ENCODE results near the gene FSTL4.
"Not testable (repeated sequence)": the region's sequence is repeated elsewhere in the genome, so short reads cannot be mapped to it uniquely, and the experiment has no call there.

The FSTL4 gene

DNA sequence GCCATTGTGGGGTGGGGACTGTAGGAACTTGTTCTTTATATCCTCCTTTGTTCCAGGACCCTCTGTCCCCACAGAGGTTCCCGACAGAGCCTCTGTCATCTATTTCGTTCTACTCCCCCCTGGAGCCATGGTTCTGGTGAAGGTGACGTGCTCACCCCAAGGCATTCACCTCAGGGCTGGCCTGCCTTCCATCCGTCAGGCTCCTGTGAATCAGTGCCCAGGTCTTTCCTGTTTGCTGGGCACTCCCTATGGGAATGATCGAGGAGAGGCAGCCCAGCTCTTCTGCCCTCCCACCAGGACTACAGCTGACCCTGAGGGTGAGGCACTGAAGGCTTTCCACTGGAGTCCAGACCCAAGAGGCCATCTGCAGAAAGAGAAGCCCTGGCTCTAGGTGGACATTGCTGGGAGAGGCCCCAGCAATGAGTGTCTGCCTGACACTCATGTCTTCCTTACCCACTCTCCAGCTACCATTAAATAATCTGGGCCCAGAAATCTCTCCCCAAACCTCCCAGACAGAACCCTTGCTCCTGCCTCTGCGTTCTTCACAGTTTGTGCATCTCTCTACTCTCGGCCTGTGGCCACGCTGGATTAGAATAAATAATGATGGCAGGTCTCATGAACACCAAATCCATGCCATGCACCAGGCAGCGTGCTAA is 214.2 kb downstream of the FSTL4 start:
- DNase-seq = no peak

DNA sequence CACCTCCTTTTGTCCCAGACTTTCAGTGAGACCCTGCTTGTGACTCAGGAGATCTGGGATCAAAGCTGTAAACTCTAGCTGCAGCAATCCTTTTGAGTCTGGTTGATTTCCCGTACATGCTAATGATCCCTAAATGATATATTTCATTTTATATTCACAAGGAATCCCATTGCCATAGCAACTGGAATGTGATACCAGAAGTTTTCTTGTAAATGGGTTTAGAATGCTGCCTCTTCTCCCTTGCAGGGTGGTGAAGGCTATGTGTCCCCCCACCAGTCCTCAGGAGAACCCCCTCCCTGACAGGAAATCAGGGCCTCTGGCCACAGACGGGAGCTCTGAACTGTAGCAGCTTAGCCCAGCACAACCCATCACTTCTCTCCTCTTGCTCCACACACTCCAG is 215.0 kb downstream of the FSTL4 start:
- no peak for DNase-seq

DNA sequence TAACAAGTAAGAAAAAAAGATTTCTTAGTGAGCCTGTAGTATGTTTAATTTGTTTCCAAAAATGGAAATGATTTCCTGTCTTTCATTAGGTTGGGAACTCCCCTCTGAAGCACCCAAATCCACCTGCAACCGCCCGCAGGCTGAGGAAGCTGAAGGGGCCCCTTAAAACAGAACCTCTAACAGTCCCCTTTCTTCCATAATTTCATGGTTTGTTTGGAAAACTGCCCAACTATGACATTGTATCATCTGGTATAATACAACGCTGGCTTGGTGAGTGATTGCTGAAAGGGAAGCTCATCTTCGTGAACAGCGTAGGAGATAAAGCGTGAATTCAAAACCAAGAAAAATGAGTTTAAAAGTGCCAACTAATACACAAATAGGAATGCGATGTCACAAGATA is 215.5 kb downstream of the FSTL4 start:
- DNase-seq = peak; percentile 3

DNA sequence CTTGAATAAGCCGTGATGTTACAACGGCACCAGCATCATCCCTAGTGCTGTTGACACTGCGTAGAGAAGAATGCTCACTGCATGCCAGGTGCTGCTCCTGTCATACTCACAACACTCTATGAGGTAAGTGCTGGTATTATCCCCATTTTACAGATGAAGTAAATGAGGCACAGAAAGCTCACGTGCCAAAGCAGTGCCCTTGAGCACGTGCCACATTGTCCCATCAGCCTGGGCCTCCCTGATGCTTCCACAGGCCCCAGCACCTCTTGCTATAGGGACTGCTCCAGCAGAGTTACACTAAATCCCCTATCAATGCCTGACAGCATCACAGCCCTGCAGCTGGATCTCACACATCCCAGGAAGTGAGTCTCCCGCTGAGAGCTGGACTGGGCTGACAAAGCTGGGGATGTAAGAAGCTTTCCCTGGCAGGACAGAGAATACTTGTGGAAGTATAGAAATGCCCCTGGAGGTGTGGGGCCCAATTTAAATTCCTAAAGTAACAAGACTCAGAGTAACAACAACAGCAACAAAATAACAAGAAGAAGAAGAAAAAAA is 216.1 kb downstream of the FSTL4 start:
- DNase-seq = no peak

DNA sequence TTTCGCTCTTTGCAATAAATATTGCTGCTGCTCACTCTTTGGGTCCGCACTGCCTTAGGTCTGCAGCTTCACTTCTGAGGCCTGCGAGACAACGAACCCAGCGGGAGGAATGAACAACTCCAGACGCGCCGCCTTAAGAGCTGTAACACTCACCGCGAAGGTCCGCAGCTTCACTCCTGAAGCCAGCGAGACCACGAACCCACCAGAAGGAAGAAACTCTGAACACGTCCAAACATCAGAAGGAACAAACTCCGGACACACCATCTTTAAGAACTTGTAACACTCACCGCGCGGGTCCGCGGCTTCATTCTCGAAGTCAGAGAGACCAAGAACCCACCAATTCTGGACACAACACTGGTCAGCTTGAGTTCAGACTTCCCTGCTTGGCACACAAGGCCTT is 217.1 kb downstream of the FSTL4 start:
- DNase-seq = not testable (repeated sequence)

DNA sequence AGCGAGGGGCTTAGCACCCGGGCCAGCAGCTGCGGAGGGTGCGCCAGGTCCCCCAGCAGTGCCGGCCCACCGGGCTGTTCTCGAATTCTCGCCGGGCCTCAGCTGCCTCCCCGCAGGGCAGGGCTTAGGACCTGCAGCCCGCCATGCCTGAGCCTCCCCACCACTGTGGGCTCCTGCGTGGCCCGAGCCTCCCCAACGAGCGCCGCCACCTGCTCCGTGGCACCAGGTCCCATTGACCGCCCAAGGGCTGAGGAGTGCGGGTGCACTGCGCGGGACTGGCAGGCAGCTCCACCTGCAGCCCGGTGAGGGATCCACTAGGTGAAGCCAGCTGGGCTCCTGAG is 217.9 kb downstream of the FSTL4 start:
- not testable (repeated sequence) for DNase-seq

DNA sequence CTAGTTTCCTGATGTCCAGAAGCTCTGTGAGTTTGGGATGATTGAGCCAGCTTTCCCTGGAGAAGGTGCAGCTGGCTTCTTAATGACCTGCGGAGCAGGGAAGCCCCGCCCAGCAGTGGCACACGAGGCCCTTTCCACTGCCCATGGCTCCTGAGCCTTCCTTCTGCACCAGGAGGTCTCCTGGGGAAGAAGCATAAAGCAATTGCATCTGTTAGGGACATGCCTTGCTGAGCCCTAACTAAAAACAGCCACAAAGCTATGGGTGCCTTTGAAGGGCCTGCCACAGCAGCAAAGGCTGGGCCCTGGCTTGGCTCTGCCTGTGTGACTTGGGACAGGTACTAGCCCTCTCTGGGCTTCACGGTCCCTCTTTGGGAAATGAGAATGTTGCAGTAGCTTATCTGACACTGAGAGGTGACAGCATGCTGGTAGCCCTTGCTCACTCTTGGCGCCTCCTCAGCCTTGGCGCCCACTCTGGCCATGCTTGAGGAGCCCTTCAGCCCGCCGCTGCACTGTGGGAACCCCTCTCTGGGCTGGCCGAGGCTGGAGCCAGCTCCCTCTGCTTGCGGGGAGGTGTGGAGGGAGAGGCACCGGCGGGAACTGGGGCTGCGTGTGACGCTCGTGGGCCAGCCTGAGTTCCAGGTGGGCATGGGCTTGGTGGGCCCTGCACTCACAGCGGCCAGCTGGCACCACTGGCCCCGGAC is 218.4 kb downstream of the FSTL4 start:
- no peak for DNase-seq

DNA sequence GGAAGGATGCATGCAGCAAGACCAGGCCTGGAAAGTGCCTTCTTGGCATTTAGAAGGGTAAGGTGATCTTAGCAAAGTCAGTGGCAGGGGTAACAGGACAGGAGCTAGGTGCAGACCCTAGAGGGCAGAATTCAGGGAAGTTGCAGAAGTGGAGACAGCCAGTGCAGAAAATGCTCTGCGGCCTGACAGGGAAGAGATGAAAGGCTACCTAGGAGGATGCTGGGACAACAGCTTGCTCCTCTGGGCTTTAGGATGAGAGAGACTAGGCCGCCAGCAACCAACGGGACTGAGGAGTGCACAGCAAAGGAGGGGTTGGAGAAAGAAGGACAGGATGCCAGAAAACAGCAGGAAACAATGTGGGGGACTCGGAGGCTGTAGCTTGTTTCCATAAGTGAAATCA is 219.9 kb downstream of the FSTL4 start:
- no peak for DNase-seq

DNA sequence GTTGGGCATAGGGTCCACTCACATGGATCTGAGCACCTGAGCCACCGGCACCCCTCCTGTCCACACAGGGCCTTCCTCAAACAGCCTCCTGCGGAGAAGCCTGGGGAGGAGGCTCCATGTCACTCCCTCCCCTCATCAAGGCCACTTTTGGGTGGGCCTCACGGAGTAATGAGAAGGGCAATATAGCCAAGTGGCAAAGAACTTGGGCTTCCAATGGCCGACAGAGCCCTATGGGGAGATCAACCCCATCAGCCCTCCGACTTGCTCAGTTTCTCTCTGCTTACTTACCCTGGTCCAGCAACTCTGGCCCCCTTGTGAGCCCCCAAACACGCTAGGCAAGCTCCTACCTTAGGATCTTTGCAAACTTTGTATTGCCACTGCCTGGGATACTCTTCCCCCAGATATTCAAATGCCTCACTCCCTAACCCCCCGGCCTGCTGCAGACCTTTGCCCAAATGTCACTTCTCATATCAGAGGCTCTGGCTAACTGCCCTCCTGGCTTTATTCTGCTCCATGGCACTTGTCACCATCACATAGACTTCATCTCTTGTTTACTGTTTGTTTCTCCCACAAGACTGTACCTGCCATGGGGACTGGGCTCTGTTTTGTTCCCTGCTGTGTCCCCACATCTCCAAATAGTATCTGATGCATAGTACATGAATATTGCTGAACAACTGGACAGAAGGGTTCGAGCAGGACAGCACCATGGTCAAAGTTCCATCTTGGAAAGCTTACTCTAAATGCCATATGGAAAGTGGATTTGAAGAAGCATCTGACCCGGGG is 220.8 kb downstream of the FSTL4 start:
- no peak for DNase-seq

DNA sequence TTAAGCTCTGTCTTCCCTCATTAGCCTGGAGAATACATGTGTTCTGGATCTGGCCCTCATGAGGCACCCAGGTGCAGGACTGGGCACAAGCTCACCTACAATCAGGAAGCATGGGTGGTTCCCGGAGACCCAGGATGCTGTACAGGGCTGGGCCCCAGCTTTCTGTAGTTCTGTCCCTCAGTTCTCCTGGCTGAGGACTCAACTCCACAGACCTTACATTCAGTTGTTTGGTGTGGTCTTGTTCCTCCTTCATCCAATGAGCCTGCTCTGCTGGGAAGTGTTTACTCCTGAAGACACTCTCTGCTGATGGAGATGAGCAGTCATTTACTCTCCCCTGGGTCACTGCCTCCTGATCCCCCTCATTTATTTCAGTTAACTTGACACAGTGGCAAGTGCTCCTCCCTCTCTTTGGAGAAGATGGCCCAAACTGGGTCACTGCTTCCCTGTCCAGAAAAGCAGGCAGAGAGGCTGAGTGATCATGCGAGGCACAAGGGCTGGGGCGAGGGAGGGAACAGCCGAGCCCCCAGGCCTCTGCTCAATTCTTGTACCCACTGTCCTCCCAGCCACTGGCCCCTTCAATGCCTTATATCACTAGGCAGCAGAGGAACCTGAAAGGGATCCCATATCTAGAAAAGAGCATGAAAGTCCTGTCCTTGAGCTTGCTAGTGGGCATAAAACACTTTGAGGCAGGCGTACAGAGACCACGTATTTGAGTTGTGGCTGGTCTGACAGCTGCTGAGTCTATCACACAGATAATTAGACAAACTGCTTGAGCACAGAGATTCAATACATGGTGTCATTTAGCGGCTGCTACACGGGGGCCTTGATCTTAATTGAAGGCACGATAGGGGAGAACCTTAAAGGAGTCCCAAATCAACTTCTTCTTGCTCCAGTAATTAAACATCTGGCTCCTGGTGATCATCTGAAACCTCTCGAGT is 221.7 kb downstream of the FSTL4 start:
- DNase-seq = no peak

DNA sequence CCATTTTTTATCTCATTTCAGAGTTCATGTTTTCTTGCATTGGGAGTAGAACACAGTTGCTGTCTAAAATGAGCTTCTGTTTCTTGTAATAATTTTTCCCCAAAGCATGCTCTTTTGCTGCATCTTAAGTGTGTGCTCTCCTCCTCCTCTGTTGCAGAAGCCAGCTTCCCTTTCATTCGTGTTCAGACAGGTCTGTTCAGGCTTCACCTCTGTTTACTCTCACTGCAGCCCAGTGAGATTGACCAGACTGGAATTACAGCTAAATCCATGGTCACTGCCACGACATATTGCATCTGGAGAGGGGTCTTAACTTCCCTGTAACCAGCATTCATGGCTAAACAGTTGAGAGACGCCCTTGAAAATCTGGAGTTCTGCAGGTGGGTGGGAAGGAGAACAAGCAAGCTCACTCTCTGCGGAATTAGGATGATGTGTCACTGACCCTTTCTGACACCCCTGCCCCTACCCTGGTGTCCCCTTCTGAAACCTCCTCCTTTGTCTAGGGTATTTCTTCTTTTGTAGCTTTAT is 223.2 kb downstream of the FSTL4 start:
- no peak for DNase-seq

DNA sequence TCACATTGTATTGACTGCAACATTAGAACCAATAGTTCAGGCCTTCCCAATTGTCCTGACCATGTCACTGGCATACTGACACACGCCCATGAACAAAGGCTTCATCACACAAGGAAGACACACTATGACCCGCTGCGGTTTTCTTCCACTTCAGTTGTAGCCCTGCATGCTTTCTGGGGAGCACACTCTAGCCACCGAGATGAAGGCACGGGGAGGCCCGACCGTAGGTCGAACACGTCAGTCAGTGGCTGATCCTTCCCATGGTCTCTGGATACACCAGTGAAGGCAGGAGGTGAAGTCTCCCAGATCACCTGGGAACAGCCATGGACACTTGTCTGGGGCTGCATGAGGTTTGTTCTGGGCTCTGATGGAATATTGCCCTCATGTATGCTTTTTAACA is 224.7 kb downstream of the FSTL4 start:
- DNase-seq = no peak

DNA sequence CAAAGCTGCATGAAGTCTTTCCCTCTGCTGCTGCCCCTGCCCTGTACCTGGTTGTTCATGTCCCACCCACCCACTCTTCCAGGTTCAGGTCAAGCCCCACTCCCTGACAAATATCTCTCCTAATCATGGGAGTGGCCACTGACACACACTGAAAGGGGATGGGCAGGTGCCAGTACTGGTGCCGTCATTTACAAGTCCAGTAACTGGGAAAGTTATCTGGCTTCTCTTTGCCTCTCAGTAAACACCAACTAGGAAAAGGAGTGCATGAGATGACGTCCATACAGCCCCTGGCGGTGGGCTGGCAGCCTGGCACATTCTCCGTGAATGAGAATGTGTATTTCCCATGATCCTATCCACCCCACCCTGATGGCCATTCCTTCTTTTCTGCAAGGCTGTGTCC is 225.2 kb downstream of the FSTL4 start:
- no peak for DNase-seq

DNA sequence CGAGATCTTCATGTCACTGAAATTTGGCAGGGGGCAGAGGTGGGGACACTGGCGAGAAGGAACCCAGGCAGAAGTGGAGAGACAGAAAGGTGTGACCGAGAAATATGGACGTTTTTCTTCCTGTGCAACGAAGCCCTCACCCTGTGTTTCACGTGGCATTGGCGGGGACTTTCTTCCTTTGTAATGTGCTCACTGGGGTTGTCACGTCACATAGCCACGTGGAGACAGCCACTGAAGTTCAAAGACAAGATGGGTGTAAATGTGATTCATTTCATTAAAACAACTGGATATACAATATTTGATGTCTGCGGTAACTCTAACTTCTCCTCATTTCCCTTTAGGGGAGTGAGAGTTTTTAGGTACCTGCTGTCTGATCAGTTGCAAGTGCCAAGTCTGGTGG is 225.7 kb downstream of the FSTL4 start:
- no peak for DNase-seq

DNA sequence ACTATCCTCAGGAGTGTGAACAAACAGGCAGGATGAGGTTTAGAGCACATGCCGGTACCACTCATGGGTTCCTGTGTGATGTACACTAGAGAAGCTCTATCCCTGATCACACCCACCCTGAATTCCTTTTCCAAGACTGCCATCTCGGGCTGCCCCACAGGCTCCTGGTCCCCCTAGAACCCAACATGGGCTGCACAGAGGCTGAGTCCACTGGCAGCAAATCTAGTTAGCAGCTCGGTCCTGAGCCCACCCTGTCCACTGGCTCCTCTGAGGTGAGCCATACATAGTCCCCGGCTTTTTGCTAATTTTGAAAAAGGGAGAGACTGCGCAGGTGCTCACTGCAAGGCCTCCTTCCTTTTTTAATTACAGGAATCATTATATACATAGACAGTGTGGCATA is 227.0 kb downstream of the FSTL4 start:
- DNase-seq = no peak

DNA sequence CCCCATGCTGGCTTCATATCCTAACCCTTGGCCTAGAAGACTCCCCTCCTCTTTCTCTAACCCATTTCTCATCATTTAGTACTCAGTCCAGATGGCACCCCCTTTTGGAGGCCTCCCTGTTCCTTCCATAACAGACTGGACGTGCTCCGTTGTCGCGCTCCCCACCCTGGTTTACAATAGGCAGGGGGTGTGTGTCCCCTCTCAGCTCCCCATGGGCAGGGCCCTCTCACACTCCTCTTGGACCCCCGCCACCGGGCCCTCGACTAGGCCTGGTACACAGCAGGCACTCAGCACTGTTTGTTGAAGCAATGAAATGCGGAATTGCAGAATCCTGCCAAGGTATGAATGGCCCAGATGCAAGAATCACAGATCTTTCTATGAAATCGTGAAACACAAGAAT is 227.4 kb downstream of the FSTL4 start:
- no peak for DNase-seq

DNA sequence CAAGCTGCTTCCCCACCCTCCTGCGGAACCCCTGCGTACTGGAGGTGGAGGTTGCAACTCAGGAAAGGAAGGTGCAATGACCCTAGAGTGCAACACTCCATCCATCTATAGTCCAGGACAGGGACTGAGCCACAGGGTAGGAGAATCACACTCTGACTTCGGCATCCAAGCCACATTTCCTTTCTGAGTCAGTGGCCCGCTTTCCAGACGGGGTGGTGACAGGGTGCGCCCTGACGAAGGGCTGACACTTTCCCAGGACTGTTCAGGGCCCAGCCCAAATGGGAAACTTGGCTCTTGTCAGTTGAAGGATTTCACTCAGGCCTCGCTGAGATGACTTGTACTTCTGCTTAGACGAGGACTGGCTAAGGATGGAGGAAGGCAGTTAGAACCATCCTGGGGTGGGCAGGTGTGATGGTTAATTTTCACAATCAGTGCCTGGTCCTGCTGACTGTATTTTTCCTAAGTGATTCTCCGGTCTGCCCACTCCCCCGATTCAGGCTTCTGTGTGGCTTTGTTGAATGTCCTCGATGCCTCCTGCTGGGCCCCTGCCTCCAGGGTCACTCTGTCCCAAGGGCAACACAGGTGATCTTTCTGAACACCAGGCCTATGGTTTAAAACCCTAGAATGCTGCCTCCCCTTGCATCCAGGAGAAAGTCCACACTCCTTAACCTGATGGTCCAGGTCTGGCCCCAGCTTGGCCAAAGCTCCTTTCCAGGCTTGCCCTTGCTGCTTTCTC is 228.1 kb downstream of the FSTL4 start:
- DNase-seq = no peak

DNA sequence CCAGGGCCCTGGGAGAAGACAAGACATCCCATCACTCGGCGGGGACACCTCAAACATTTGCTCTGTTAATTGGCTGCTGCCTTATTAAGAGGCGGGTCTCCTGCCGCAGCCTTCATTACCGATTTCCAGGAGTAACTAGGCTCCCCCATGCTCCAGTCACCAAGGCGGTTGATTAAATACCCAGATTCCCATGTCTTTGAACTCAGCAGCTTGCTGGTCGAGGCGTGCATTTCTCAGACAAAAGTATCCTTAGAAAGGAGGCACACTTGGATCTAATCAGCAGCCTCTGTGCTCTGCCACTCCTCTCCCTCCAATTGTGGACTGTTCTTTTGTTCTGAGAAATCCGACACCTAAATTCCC is 228.8 kb downstream of the FSTL4 start:
- no peak for DNase-seq

DNA sequence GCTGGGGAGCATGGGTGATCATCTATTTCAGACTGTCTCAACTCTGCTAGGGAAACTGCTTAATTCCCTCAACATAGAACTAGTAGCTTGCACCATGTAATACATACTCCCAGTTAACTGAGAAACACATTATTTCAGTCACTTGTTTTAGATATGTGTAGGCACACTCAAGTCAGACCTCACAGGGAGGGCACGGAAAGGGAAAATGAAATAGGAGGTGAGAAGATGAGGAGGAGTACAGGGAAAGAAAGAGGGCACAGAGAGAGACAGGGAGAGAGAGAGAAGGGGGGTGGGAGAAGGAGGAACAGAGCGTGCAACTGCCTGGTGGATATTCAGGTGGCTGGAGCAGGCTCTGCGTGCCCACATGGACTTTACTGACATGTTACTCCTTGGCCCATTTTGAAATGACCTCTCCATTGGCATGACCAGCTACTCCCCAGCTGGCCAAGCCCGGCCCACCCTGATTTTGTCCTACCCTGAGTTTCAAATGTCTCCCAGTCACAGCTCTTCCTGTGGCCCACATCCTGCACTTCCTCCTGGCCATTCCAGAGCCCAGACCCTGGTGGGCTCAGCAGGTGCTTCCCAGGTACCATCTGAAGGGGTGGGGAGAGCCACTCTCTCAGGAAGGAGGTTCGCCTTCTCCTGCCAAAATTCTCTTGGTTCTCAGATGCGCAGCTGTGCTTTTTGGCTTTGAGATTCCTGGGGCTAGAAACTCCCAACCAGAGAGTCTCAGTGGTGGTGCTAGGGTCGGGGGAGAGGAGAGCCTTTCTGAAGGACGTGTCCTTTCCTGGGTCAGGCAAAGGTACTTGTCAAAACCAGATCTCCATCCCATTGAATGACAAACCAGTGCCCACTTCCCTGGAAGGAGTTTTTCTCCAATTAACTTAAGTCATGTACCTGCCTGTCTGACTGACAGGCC is 229.4 kb downstream of the FSTL4 start:
- DNase-seq = no peak

DNA sequence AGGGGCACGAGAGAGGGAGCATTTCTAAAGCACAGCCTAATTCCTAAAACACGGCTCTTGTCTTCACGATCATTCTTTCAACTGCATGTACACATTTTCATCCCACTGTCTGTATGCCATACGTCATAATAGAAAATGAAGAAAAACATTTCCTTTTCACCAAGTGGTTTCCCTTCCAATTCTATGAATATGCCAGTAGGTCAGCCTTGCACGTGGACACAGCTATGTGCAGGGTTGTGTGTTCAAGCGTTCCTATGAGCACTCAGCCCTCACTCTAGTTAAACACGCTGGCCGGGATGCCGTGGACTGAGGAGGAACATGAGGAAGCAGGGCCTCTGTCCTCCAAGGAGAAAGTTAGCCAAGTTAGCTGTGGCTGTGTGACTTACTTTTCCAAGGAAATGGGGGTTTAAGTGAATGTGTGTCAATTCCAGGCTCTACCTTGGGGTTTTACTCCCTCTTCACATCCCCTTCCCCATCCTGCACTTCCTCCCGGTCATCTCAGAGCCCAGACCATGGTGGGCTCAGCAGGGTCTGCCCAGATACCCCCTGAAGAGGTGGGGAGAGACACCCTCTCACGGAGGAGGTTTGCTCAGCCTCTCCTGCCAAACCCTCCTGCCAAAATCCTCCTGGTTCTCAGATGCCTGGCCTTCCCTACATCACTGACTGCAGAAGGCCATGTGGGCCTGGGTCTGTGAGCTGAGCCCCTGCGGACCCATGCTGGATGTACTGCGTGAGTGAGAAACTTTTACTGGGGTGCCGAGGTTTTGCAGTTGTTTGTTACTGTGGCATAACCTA is 230.6 kb downstream of the FSTL4 start:
- no peak for DNase-seq

Measured in inflammatory macrophage treated with lipopolysaccharide for 4 hours (primary cell).